Skin of body (tissue), 2 donors: ENCODE results near the gene C1orf35. TPM values are rescaled to one million over a fixed set of nuclear protein-coding genes. Genes with fewer than 3 reads are reported as not detected.
A peak's percentile ranks its signal among the peaks of the same experiment; 100 is the strongest.
"Not testable (repeated sequence)": the region's sequence is repeated elsewhere in the genome, so short reads cannot be mapped to it uniquely, and the experiment has no call there.

Experiments
- DNase-seq: peaks from one replicate; lab custom pipeline; 2025; lab: John Stamatoyannopoulos, UW
- total RNA-seq: library from RNA; depleted of rRNA; stranded (reverse); fragments of >200 nt; gene quantifications from one replicate; pipeline ENCODE4 v1.2.3, GENCODE V29; 2014

The C1orf35 gene
- total RNA-seq, 1 donor from 2014 or later, result 5.8 TPM

DNA sequence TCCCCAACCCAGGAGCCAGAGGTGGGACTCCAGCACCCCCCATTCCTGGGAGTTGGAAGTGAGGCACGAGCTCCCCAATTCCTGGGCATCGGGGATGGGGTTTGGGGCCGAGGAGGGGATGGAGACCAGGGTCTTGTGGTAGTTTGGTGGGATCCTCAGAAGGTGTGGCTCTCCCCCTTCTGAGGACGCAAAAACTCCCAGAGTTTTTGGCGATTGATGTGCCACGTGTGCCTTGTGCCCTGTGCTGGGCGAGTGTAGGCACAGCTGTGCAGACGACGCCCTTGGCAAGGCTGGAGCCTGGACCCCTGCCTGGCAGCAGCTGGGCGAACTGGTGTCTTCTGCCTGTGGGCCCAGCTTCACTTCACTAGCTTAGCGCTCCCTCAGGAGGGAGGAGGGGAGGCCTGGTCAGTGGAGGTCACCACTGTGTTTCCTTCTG, 39.6 kb upstream of the C1orf35 start:
- DNase-seq, result no peak

DNA sequence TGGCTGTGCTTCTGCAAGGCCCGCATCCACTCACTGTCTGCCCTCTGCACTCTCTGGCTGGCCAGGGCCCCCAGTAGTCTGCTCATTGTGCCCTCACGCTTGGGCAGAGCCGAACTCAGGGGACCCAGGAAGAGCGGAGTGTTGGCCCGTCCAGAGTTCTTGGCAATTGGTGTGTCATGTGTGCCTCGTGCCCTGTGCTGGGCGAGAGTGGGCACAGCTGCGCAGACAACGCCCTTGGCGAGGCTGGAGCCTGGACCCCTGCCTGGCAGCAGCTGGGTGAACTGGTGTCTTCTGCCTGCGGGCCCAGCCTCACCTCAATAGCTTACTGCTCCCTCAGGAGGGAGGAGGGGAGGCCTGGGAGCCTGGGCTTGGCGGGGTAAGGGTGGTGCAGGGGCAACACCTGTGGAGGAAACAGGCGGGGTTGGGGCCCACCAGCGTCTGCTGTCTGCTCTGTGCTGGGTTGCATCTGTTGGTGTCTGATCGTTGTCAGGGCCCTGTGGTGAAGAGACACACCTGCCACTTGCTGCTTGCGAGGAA, 39.1 kb upstream of the C1orf35 start:
- DNase-seq, result no peak

DNA sequence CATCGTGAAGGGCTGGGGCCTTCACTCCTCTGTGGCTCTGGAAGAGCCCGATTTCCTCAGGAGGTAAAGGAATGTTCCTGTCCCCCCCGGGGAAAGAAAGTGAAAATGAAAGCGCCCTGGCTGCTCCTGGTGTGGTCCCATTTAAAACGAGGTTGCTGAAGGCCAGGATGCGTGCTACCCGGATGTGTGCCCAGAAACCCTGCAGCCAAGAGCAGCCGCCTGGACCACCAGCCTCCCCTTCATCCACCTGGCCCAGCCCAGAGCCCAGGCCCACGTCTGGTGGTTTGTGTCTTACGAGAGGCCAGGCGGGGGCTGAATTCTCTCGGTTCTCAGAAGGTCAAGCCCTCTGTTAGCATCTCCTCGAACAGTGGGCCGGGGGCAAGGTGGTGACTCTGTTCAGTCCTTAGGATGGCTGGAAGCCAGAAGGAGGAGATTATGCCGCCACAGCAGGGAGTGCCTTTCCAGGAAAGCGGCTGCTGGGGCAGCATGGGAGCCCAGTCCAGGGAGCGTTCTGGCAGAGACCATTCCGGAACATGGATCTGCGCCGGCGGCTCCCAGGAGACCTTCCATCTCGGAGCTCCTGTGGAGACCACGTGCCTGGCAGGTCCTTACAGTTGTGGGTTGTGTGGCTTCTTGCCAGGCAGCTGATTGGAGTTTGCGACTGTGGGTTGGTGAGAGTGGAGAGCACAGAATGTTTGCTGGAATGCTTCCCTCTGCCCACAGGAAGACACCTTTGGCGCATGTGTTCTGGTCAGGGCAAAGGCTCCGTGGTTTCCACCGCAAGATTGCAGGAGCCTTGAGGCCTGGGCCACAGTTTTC, 38.3 kb upstream of the C1orf35 start:
- no peak for DNase-seq

DNA sequence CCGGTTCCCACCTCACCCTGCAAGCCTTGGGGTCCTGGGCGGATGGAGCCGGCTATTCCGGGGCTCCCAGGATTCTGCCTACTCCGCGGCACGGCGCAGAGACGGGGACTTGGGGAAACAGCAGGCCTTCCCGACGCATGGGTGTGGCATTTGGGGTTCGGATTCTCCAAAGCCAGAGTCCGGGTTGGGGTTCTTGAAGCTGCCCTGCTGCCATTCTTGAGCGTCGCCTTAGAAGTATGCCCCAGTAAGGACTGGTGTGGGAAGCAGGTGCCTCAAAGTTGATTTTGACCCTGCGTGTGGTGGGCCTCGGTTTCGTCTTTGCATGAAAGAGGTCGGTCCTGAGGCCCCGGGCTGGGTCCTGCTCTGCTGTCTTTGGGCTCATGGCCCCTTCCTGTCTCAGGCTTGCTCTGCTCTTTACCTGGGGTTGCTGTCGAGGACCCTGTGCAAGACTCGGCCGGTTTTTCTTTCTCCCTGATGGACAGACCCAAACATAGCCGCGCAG, 37.6 kb upstream of the C1orf35 start:
- no peak for DNase-seq

GRCh38 chr1:228139931-228140723, 37.0 kb upstream of the C1orf35 start, which contains the start of gene GUK1:
GUK1 (plus strand) TSS chr1:228140279; CDS start chr1:228140303, 24 bp downstream.
- DNase-seq, result peak; percentile 97

DNA sequence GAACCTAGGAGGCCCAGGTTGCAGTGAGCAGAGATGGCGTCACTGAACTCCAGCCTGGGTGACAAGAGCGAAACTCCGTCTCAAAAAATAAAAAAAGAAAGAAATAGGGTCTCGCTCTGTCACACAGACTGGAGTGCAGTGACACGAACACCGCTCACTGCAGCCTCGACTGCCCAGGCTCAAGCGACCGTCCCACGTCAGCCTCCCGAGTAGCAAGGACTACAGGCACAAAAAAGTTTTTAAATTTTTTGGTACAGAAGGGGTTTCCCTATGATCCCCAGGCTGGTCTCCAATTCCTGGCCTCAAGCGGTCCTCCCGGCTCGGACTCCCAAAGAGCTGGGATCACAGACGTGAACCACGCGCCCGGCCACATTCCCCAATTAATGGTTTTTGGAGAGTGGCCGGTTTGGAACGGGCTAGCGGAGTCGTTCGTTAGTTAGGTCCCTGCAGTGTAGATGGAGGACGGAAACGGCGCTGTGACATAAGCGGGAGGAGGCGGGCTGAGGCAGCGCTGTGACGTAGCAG, 36.3 kb upstream of the C1orf35 start:
- no peak for DNase-seq

- no peak for DNase-seq
These were observed 33.8 kb upstream of the C1orf35 start for GRCh38 chr1:228136901-228137300.

GRCh38 chr1:228134591-228134990, 31.5 kb upstream of the C1orf35 start:
- DNase-seq, result no peak

GRCh38 chr1:228131766-228132165, 28.6 kb upstream of the C1orf35 start:
- no peak for DNase-seq

DNA sequence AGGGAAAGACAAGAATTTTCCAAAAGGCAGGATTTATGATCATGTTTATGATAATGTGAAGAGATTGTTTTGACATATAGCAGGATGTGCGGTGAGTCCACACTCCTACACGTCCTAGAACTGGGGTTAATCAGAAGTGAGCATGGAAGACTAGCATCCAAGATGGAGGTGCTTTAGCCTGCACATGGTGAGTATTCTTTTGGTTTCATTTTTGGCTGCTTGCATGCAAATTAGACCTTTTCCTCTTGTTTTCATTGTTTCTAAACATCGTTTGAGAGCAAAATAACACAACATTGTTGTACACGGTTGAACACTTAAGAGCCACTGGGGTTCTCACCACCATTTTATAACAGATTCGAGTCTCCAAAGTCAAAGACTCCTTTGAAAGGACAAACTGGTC, 22.1 kb upstream of the C1orf35 start:
- DNase-seq, result no peak

GRCh38 chr1:228123505-228123904, 20.4 kb upstream of the C1orf35 start:
- no peak for DNase-seq

DNA sequence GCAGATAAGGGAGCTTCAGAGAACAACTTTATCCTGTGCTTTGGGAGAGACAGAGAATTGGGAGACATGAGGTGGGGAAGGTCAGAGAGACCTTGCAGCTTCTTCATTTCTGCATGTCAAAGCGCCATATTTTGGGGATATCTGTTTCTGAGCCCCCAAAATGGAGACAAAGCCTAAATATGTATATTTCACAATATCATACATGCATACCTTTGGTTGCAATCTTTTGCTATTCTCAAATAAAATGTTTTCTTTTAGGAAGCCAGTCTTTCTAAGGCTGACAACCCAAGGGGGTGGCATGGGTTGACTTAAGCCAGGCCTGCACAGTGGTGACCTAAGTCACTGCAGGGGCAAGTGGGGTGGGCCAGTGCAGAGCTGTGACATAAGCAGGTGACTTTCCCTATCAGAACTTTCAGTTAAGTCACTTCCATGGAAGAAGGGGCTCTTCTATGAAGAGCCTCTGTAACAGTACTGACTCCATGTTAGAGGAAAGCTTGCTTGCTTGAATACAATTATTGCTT, 19.9 kb upstream of the C1orf35 start:
- no peak for DNase-seq

DNA sequence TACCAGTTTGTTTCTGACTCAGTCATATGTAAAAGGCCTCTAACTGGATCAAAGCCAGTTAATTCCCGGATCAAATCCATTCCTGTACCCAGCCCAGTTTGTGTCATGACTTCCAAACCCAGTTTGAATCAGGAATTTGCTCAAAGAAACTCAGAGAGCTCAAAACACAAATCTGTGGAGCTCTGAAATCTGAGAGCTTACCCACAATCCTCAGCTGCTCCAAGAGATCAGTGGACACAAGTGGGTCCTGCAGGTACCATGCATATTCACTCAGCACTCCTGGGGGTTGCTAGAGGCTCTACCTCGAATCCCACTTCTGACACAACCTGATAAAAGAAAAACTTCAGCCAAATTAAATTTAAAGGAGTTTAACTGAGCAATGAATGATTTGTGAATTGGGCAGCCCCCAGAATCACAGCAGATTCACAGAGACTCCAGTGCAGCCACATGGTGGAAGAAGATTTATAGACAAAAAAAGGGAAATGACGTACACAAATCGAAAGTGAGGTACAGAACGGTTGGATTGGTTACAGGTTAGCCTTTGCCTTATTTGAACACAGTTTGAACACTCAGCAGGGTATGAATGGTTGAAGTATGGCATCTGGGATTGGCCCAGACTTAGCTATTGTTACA, 17.8 kb upstream of the C1orf35 start:
- DNase-seq, result no peak

DNA sequence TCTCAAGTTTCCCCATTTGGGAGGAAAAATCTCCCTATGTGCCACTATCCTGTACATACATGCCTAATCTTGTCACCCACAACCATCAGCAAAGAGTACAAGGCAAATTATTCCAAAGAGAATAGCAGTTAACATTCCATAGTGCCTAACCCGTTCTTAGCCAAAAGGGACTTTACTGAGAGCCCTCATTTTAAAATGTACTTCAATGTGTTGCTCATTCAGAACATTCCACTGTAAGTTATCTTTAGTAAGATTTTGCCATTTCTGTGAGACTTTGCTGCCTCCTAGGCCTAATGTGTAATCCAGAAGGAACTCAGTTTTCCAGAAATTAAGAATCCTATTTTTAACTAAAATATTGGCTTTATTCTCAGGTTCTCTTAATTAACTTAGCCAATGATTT, 17.2 kb upstream of the C1orf35 start:
- no peak for DNase-seq

GRCh38 chr1:228118040-228118439, 14.9 kb upstream of the C1orf35 start:
- DNase-seq, result no peak

- DNase-seq, result no peak
These were observed 14.2 kb upstream of the C1orf35 start for GRCh38 chr1:228117335-228117734.

DNA sequence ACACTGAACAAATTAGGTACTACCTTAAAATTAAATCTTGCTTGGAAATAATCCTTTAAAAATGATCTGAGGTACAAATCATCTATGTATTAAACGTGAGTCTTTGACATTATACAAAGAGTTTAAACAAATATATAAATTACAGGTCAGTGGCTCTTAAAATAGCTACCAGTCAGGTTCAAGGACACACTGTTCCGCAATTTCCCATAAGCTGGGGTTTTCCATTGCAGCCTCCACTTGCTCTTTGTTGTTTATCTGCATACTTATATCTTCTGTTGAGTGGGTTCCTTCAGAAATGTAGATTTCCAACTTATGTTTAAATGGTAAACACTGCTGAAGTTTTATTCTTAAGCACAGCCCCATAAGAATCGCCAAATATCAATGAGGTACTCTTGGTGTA, 11.7 kb upstream of the C1orf35 start:
- no peak for DNase-seq

- DNase-seq, result no peak
These were observed 9.5 kb upstream of the C1orf35 start for GRCh38 chr1:228112617-228113016.

GRCh38 chr1:228112167-228112566, 9.0 kb upstream of the C1orf35 start:
- no peak for DNase-seq

GRCh38 chr1:228111315-228111714, 8.2 kb upstream of the C1orf35 start:
- not testable (repeated sequence) for DNase-seq

GRCh38 chr1:228110556-228110955, 7.4 kb upstream of the C1orf35 start:
- no peak for DNase-seq
